GM23248 (cell line): ENCODE data around the gene TPT1. TPM values are rescaled to one million over a fixed set of nuclear protein-coding genes. Genes with fewer than 3 reads are reported as not detected.

Experiments used
- DNase-seq: peaks from one replicate; pipeline ENCODE4 v3.0.0-alpha.2; 2015
- H2AFZ ChIP-seq: fragments of 200-600 bp; sonication (generic); 2 replicates; pipeline ENCODE4 v1.6.1; 2016; ENCODE audit warnings: antibody characterized with exemption
- H3F3A ChIP-seq: fragments of 200-600 bp; sonication (generic); 2 replicates; pipeline ENCODE4 v1.6.1; 2016; ENCODE audit warnings: mild to moderate bottlenecking, antibody characterized with exemption, mixed run types; ENCODE audit not compliant: insufficient read depth
- H3K27ac ChIP-seq: fragments of 200-600 bp; sonication (generic); 2 replicates; pipeline ENCODE4 v1.5.1; 2016; ENCODE audit warnings: mild to moderate bottlenecking
- H3K27me3 ChIP-seq: fragments of 200-600 bp; sonication (generic); replicated peaks from 2 replicates; pipeline ENCODE4 v1.6.1; 2016; ENCODE audit warnings: mild to moderate bottlenecking; ENCODE audit not compliant: insufficient read depth
- H3K36me3 ChIP-seq: fragments of 200-600 bp; sonication (generic); 2 replicates; pipeline ENCODE4 v1.6.1; 2016; ENCODE audit warnings: low read depth, mild to moderate bottlenecking
- H3K4me1 ChIP-seq: fragments of 200-600 bp; sonication (generic); 2 replicates; pipeline ENCODE4 v1.6.1; 2016; ENCODE audit warnings: mild to moderate bottlenecking; ENCODE audit not compliant: insufficient read depth
- H3K4me2 ChIP-seq: fragments of 200-600 bp; sonication (generic); one replicate; pipeline ENCODE4 v1.6.1; 2016; ENCODE audit warnings: mild to moderate bottlenecking; ENCODE audit not compliant: unreplicated experiment
- H3K4me3 ChIP-seq: fragments of 200-600 bp; sonication (generic); 2 replicates; pipeline ENCODE4 v1.5.1; 2016; ENCODE audit warnings: mild to moderate bottlenecking
- H3K79me2 ChIP-seq: fragments of 200-600 bp; sonication (generic); 2 replicates; pipeline ENCODE4 v1.6.1; 2016; ENCODE audit warnings: mild to moderate bottlenecking; ENCODE audit not compliant: insufficient read depth
- H3K9ac ChIP-seq: fragments of 200-600 bp; sonication (generic); 2 replicates; pipeline ENCODE4 v1.6.1; 2016; ENCODE audit warnings: mild to moderate bottlenecking
- H3K9me2 ChIP-seq: fragments of 200-600 bp; sonication (generic); 2 replicates; pipeline ENCODE4 v1.6.1; 2016; ENCODE audit warnings: mixed run types, mild to moderate bottlenecking, moderate library complexity; ENCODE audit not compliant: insufficient read depth
- H3K9me3 ChIP-seq: fragments of 200-600 bp; sonication (generic); one replicate; pipeline ENCODE4 v1.6.1; 2017; ENCODE audit warnings: low read depth
- H4K20me1 ChIP-seq: fragments of 200-600 bp; sonication (generic); 2 replicates; pipeline ENCODE4 v1.6.0; 2016; ENCODE audit not compliant: insufficient read depth
- EZH2 ChIP-seq: fragments of 200-600 bp; sonication (generic); IDR thresholded peaks from 2 replicates; pipeline ENCODE4 v1.6.1; 2018; ENCODE audit warnings: antibody characterized with exemption, mild to moderate bottlenecking; ENCODE audit not compliant: insufficient read depth, poor library complexity, severe bottlenecking
- EZH2phosphoT487 ChIP-seq: fragments of 200-600 bp; sonication (generic); IDR thresholded peaks from 2 replicates; pipeline ENCODE4 v1.6.1; 2018; ENCODE audit warnings: antibody characterized with exemption, moderate library complexity, mild to moderate bottlenecking, low read depth; ENCODE audit not compliant: insufficient read depth
- WGBS, 2 experiments: methylation state at CpG; one replicate each; pipeline ENCODE4 v1.1.6; 2015 to 2017; ENCODE audit warnings: low lambda C conversion rate in 2 of 2, low coverage in 1 of 2; ENCODE audit errors: missing lambda C conversion rate in 2 of 2; 5-methylcytosine and 5-hydroxymethylcytosine counted together
- in situ Hi-C: fragments of 300-500 bp; cut with MboI; formaldehyde crosslinking; loops from 2 replicates; pipeline ENCODE4 v1.15.0; 2020
- polyA plus RNA-seq: library from polyadenylated mRNA; unstranded; fragments of >200 nt; fragmentation: Nextera tagmentation; extraction: Ambion mirVana; gene quantifications from 2 replicates; pipeline ENCODE4 v1.2.1, GENCODE V29; 2016
- total RNA-seq: library from RNA; depleted of rRNA; stranded (reverse); fragments of >200 nt; shearing (Covaris generic); gene quantifications from 2 replicates; pipeline ENCODE4 v1.2.3, GENCODE V29; 2014

The TPT1 gene
- total and polyA plus RNA-seq, 2 experiments from 2014 or later: 1,151 to 2,021 TPM

GRCh38 chr13:45364876-45365557 is 24.0 kb upstream of the TPT1 start:
- no peaks in the 10 kb centered on the region for H3K79me2 ChIP-seq
- H3K4me3 ChIP-seq: no peak overlapping the region
- no peaks in the 10 kb centered on the region for H3K36me3 ChIP-seq
- H3K27me3 ChIP-seq: no peaks in the 10 kb centered on the region
- H2AFZ ChIP-seq: no peak overlapping the region
- no peak for DNase-seq
- peaks cover 12% of the 10 kb centered on the region for H3K4me1 ChIP-seq
- WGBS, 2 experiments: 94 to 98% methylated on average over 10 of the region's 10 CpGs
- H3K27ac ChIP-seq: no peak overlapping the region
- H3F3A ChIP-seq: peaks cover 5% of the 10 kb centered on the region; the same call in 1 of the 2 replicates
- H3K9ac ChIP-seq: no peak overlapping the region
- no peak for TF ChIP-seq EZH2phosphoT487
- no peak for TF ChIP-seq EZH2
- in situ Hi-C loops: no loop called here
- no peak overlapping the region for H3K4me2 ChIP-seq
- no peaks in the 10 kb centered on the region for H4K20me1 ChIP-seq
- no peaks in the 10 kb centered on the region for H3K9me3 ChIP-seq
- H3K9me2 ChIP-seq: no peaks in the 10 kb centered on the region

- no peaks in the 10 kb centered on the region for H3K36me3 ChIP-seq
- H3K4me3 ChIP-seq: no peak overlapping the region
- 90 to 100% methylated on average over 2 of the region's 2 CpGs for WGBS, 2 experiments
- H3K4me1 ChIP-seq: peaks cover 12% of the 10 kb centered on the region
- H2AFZ ChIP-seq: no peak overlapping the region
- H3K79me2 ChIP-seq: no peaks in the 10 kb centered on the region
- no peak overlapping the region for H3K27ac ChIP-seq
- no peak overlapping the region for H3K9ac ChIP-seq
- DNase-seq: no peak
- H3K4me2 ChIP-seq: no peak overlapping the region
- in situ Hi-C loops: no loop called here
- H3K9me2 ChIP-seq: no peaks in the 10 kb centered on the region
- no peaks in the 10 kb centered on the region for H3K27me3 ChIP-seq
- H3F3A ChIP-seq: peaks cover 6% of the 10 kb centered on the region; the same call in 1 of the 2 replicates
- no peaks in the 10 kb centered on the region for H4K20me1 ChIP-seq
- H3K9me3 ChIP-seq: no peaks in the 10 kb centered on the region
- no peak for TF ChIP-seq EZH2
- TF ChIP-seq EZH2phosphoT487: no peak
Observed at GRCh38 chr13:45362939-45363338, 22.0 kb upstream of the TPT1 start.

- 93 to 94% methylated on average over 12 to 14 of the region's 14 CpGs for WGBS, 2 experiments
Observed at GRCh38 chr13:45361596-45362206, 20.7 kb upstream of the TPT1 start.

GRCh38 chr13:45356966-45357672 is 16.1 kb upstream of the TPT1 start:
- no peak overlapping the region for H2AFZ ChIP-seq
- 88% methylated on average over 7 of the region's 7 CpGs for WGBS, 2 experiments
- H4K20me1 ChIP-seq: no peaks in the 10 kb centered on the region
- H3K9me3 ChIP-seq: no peaks in the 10 kb centered on the region
- no peaks in the 10 kb centered on the region for H3K9me2 ChIP-seq
- H3K9ac ChIP-seq: no peak overlapping the region
- DNase-seq: no peak
- in situ Hi-C loops: no loop called here
- TF ChIP-seq EZH2phosphoT487 (no peak), EZH2 (no peak)
- no peak overlapping the region for H3K4me2 ChIP-seq
- no peaks in the 10 kb centered on the region for H3K79me2 ChIP-seq
- H3K27me3 ChIP-seq: no peaks in the 10 kb centered on the region
- peaks cover 6% of the 10 kb centered on the region for H3K4me1 ChIP-seq
- no peak overlapping the region for H3K27ac ChIP-seq
- H3K4me3 ChIP-seq: no peak overlapping the region
- peaks cover 6% of the 10 kb centered on the region; the same call in 1 of the 2 replicates for H3F3A ChIP-seq
- no peaks in the 10 kb centered on the region for H3K36me3 ChIP-seq

More at GRCh38 chr13:45361596-45362206, 20.7 kb upstream of the TPT1 start:
- peaks cover 6% of the 10 kb centered on the region; the same call in 1 of the 2 replicates for H3F3A ChIP-seq
- H3K4me2 ChIP-seq: no peak overlapping the region
- no peak overlapping the region for H2AFZ ChIP-seq
- DNase-seq: peak; percentile 79
- TF ChIP-seq EZH2phosphoT487: no peak
- TF ChIP-seq EZH2: no peak
- no peaks in the 10 kb centered on the region for H3K79me2 ChIP-seq
- no peak overlapping the region for H3K27ac ChIP-seq
- no peaks in the 10 kb centered on the region for H3K36me3 ChIP-seq
- no peaks in the 10 kb centered on the region for H4K20me1 ChIP-seq
- no peak overlapping the region for H3K4me3 ChIP-seq
- no peak overlapping the region for H3K9ac ChIP-seq
- H3K9me2 ChIP-seq: no peaks in the 10 kb centered on the region
- no peaks in the 10 kb centered on the region for H3K9me3 ChIP-seq
- H3K27me3 ChIP-seq: no peaks in the 10 kb centered on the region
- in situ Hi-C loops: no loop called here
- peaks cover 8% of the 10 kb centered on the region for H3K4me1 ChIP-seq
